ENCODE data around the gene FBXO7.

FBXO7 gene

DNA sequence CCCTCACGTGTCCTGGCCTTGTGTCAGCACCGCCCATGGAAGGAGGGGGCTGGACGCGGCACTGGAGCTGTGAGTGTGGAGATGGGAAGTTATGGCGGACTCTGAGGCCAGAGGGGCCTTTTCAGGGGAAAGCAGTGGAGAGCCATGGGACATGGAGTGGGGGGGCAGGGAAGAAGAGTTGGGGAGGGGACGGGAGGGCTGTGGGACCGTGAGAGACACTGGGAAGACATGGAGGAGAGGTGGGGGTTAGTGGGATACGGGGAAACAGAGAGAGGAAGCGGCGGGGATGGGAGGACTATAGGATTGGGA lies 58.2 kb downstream of the FBXO7 start:
- DNase-seq = no peak

DNA sequence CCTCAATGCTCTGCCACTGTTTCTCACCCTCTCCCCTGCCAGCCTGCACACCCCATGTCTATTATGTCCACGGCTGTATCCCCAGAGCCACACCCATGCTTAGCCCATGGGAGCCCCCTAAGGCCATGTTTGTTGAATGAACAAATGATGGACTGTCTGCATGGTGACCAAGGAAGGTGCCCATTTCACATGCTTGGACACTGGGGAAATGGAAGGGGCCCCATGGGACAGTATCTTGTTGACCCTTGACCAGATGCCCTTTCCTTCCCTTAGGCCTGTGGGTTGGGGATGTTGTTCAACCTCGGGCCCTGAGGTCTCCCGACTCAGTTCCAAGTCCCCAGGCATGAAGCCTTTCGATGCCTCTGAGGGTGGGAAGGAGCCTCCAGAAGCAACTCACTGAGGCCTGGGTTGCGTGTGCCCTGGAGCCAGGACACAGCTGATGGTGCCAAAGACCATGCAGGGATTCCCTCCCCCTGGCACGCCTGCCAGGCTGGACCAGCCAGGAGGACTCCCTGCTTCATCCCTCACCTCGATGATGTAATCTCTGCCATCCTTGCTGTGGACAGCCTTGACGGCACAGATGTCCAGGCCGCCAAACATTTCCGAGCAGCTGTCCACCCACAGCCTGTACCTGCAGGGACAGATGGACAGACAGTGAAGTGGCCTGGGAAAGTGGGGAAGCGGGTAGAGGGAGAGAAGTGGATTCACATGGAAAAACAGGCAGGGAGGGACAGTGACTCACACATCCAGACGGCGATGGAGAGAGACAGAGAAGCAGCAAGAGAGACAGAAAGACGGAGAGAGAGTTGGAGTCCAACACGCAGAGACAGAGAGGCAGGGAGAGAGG lies 58.9 kb downstream of the FBXO7 start:
- no peak for DNase-seq

DNA sequence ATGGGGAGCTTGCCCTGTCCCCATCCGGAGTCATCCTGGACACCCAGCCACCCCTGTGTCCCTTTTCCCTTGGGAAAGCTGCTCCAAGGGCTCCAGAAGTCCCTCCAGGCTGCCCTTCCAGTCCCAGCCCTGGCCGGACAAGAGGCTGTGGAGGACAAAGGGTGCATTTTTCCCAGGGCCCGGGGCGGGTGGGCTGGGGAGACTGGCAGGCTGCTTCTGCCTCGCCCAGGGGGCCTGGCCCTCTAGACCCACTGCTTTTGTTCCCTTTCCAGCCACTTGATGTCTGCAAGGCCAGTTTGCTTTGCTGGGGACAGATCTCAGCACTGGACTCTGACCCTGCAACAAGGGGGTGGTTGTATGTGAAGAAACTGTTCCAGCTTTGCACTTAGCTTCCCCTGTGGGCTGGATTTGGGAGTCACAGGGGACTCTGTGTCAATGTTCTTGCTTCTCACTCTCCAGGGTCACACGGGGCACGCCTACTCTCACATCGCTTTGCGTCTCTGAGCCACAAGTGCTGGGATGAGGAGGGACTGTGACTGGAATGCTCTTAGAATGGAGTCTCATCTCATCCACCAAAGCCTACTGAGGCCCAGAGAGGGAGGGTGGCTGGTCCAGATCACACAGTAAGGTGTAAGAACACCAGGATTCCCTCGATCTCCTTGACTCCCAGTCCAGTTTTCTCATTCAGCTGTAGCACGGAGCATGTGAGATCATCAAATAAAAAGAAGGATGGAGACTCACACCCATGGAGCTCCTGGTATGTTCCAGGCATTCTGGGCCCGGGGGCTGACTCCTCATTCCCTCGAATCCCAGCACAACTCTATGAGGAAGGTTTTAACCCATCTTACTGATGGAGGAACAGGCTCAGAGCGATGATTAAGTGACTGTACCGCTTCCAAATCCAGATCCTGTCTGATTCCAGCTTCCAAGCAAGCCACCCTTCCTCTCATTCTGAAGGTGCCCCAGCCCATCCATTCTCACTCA lies 59.9 kb downstream of the FBXO7 start:
- no peak for DNase-seq

DNA sequence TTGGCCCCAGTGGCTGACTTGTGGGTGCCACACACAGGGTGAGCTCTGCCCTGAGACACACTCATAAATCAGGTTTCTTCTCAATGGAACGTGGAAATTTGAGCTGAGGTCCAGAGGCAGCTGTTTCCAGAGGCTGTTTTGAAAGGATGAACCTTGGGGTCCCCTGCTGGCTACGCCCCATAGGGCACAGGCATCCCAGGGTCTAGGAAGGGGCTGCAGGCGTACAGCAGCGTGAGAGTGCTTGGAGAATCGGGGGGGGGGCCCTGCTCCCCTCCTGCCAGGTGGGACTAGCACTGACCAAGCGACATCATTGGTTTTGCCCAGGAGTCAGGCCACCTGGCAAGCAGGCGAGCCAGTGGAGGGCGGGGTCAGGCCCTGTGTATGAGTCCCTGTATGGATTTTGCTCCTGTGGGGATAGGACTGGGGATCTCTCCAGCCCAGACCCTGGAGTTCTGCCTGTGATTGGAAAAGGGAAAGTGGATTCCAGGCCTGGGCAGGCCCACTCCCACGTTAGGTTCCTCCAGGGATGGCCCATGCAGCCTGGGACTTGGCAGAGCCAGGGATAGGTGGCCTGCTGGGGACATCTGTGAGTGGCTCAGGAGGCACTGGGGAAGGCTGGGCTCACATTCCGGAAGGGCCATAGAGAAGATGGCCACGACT lies 61.0 kb downstream of the FBXO7 start:
- no peak for DNase-seq

DNA sequence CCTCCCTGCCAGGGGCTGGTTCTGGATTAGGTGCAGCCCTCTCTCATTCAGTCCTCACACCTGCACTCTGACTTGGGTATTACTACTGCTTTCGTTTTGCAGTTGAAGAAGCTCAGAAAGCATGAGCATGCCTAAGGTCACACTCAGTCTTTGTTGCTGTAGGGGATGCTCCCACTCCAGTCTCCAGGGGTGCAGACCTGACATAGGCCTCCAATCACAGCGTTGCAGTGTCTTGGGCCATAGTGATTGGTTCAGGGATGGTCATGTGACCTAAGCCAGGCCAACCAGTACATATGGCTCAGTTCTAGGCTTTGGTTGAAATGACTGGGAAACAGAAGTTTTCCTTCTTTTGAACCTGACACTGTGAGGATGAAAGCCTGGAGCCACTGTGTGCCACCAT lies 61.7 kb downstream of the FBXO7 start:
- no peak for DNase-seq

DNA sequence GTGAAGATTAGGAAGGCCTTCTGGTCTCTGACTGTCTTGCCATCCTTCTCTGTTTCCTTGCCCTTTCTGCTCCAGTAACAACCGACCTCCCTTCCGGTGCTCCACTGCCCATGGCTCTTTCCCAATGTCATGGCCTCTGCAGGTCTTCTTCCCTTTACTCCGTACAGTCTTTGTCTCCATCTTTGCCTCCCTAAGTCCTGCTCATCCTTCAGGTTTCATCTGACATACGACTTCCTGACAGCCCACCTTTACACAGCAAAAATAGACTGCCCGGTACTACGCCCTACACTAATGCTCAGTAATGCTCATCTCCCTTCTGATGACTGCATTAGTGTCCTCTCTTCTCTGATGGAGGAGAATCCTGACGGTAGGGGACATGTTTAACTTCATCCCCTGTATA lies 63.9 kb downstream of the FBXO7 start:
- DNase-seq = no peak

DNA sequence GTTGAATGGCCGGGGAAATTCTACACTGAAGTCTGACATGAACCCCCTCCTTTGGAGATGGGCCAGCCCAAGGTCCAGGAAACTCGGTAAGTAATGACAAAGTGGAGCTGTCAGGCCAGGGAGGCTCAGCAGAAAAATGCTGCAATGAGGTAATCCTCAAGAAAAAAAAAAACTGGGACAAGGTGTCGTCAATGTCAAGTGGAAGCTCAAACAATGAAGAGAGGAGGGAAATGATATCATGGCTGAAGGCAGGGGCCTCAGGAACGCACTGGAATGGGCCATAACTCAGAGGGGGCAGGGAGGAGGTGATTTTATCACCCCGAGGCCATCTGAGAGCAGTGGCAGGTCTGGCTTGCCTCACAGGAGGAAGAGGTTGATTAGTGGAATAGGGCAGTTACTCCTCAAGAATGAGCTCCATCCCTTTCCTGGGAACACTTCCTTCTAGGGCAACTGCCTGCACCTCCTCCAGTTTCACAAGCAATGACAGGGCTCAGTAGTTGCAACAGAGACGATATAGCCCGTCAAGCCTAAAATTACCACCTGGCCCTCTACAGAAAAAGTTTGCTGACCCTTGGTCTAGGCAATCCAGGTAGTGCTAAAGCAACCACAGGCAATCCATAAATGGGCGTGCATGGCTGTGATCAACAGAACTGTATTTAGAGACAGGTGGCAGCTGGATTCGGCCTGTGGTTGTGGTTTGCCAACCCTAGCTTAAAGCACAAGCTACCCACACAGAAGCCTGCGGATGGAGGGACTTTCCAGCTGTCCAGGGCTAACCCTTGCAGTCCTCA lies 65.2 kb downstream of the FBXO7 start:
- DNase-seq = no peak

DNA sequence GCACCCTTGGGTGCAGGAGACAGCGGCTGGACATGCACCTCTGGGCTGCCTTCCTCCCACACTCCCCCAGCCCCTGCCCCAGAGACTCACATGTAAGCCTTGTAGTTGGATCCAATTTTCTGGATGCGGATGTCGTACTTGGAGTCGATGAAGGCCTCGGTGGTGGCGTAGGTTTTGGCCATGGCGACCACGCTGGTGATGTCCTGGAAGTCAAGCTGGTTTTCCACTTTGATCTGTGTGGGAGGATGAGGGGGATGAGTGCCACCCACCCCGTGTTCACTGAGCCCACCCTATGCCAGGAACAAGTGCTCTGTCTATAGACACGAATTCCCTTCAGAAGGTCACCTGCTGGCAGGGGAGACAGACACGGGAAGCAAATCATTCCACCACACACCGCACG lies 66.9 kb downstream of the FBXO7 start:
- DNase-seq = no peak

DNA sequence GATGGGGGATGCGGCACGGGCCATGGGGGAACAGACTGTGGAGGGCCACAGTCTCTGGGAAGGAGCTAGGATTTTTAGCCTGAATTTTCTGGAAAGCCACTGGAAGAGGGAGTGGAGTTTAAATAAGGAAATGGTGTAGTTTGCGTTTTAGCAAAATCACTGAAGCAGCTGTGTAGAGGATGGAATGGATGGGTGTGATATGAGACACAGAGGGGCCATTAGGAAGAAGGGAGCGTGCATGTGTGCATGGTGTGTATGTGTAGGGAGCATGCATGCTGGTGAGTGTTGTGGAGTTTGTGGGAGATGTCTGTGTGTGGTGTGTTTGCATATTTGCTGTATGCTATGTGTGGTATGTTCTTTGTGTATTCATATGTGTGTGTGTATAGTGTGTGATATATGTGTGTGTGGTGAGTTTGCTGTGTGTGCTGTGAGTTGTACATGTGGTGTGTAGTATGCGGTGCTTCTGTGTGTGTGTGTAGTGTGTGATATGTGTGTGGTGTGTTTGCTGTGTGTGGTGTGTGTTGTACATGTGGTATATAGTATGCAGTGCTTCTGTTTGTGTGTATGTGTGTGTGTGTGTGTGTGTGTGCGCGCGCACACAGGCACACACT lies 67.6 kb downstream of the FBXO7 start:
- no peak for DNase-seq

DNA sequence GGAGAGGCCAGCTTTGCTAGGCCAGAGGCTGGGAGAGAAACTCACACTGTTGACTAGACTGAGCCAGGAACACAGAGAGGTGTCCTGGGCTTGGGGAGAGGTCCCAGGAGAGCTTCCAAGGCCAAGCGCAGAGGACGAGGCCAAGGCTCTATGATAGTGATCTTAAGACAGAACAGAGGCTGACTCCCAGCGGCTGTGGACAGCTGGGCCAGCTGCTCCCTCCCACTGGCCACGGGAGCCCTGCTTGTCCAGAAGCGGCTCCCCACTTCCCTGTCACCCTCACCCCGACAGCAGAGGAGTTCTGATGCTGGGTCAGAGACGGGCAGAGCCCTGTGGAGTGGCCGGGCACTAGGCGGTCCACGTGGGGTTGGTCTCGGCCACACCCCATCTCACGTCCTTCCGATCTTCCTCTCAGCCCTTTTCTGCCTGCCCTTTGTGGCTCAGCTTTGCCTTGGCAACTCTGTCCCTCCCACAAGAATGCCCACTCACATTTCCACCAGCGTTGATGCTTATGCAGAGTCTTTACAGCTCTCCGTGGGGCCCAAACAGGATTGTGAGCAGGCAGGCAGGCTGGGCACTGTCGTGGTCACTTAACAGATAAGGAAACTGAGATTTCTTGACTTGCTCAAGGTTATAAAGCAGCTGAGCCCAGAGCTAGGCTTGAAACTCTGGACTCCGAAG lies 68.2 kb downstream of the FBXO7 start:
- DNase-seq = no peak

DNA sequence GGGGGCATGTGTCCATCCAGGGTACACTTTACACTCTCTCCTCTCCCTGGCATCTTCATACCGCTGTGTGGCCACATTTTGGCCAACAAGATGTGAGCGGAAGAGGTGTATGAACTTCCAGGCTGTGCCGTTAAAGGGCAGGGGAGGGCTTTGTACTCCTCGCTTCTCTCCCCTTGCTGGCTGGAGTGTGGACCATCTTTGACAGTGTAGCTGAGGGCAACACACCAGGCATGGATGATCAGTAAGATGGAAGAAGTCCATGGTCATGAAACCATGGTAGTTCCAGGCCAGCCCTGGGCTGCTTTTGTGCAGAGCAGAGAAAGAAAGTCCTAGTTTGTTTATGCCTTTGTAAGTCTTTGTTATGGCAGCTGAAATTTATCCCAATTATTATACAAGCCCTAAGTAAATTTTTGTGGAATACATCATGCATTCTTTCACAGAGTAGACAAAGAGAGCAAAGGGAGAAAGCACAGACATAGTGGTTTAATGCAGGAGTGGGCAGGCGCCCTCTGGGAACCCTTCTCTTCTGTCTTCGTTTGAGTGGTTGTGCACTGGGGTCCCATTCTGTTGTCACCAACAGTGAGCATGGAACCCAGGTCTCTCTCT lies 70.4 kb downstream of the FBXO7 start:
- DNase-seq = no peak

DNA sequence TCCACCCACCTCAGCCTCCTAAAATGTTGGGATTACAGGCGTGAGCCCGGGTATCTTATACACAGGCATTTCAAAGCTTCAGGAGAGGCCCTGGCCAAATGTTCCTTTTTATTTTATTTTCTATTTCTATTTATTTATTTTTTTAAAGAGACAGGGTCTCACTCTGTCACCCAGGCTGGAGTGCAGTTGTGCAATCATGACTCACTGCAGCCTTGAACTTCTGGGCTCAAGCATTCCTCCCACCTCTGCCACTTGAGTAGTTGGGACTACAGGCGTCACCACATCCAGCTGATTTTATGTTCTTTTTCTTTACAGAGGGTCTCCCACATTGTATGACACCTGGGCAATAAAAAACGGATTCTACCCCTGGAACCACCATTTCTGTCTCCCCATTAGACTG lies 71.2 kb downstream of the FBXO7 start:
- no peak for DNase-seq

DNA sequence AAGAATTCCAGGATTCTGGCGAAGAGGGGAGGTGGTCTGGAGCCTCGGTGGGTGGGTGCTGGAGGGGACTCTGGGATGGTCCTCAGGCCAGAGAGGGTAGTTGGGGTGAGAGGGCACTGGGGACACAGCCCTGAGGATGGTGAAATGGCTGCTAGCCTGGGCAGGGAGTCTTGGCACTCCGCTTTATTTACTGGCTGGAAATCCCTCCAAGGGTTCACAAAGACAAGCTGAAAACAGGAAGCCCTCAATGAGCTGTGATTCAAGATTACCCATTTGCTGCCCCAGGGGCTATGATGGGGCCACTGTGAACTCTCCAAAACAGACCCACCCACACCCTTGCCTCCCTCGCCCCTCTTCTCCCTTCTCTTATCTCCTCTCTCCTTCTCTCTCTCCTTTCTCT lies 71.9 kb downstream of the FBXO7 start:
- DNase-seq = no peak

DNA sequence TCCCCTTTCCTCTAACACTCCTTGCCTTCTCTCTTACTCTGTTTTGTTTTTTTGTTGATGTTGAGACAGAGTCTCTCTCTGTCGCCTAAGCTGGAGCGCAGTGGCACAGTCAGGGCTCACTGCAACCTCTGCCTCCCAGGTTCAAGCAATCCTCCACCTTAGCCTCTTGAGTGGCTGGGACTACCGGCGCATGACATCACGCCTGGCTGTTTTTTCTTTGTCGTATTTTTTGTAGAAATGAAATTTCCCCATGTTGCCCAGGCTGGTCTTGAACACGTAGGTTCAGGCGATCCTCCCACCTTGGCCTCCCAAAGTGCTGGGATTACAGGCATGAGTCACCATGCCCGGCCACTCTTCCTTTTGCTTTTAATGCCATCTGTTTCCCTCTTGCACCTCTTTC lies 72.3 kb downstream of the FBXO7 start:
- DNase-seq = no peak

DNA sequence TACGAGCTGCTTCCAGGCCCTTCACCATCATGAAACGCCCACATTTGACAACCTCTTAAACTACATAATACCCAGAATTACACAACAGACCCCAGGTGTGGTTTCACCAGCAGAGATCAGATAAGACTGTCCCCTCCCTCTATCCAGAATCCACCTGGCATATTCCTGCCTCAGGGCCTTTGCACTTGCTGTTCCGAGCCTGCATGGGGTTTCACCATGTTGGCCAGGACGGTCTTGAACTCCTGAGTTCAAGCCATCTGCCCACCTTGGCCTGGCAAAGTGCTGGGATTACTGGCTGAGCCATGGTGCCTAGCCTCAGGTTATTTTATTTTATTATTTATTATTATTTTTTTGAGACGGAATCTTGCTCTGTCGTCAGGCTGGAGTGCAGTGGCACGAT lies 73.4 kb downstream of the FBXO7 start:
- DNase-seq = no peak
